CD4-positive, alpha-beta T cell treated with Interleukin-6 for 4 hours (primary cell): ENCODE data around the gene MED27.
"Not testable (repeated sequence)": the region's sequence is repeated elsewhere in the genome, so short reads cannot be mapped to it uniquely, and the experiment has no call there.

ENCODE experiments used
- DNase-seq: peaks from one replicate; pipeline ENCODE4 v3.0.0-alpha.2; 2020; ENCODE audit warnings: mixed read lengths

Gene MED27

GRCh38 chr9:132075853-132076252 is 3.8 kb downstream of the MED27 start:
- DNase-seq = no peak

- DNase-seq = no peak
Measured at GRCh38 chr9:132074736-132075135, 4.9 kb downstream of the MED27 start.

GRCh38 chr9:132071847-132072507 is 7.7 kb downstream of the MED27 start:
- DNase-seq = no peak

- DNase-seq = no peak
Measured at GRCh38 chr9:132069046-132069898, 10.4 kb downstream of the MED27 start.

GRCh38 chr9:132068605-132069004 is 11.1 kb downstream of the MED27 start:
- no peak for DNase-seq

- no peak for DNase-seq
Measured at GRCh38 chr9:132066511-132066910, 13.2 kb downstream of the MED27 start.

GRCh38 chr9:132066057-132066456 is 13.6 kb downstream of the MED27 start:
- no peak for DNase-seq

GRCh38 chr9:132063281-132063680 is 16.4 kb downstream of the MED27 start:
- DNase-seq = no peak

- DNase-seq = no peak
Measured at GRCh38 chr9:132062806-132063205, 16.9 kb downstream of the MED27 start.

GRCh38 chr9:132061526-132061925 is 18.1 kb downstream of the MED27 start:
- DNase-seq = no peak

GRCh38 chr9:132059361-132059760 is 20.3 kb downstream of the MED27 start:
- no peak for DNase-seq

GRCh38 chr9:132058226-132058625 is 21.4 kb downstream of the MED27 start:
- DNase-seq = not testable (repeated sequence)

GRCh38 chr9:132056717-132057560 is 22.7 kb downstream of the MED27 start:
- no peak for DNase-seq

GRCh38 chr9:132055756-132056155 is 23.9 kb downstream of the MED27 start:
- no peak for DNase-seq

GRCh38 chr9:132054024-132054423 is 25.6 kb downstream of the MED27 start:
- DNase-seq = no peak

- DNase-seq = no peak
Measured at GRCh38 chr9:132049900-132050299, 29.8 kb downstream of the MED27 start.

GRCh38 chr9:132049323-132049882 is 30.3 kb downstream of the MED27 start:
- no peak for DNase-seq

GRCh38 chr9:132048201-132048600 is 31.5 kb downstream of the MED27 start:
- no peak for DNase-seq

GRCh38 chr9:132046456-132046855 is 33.2 kb downstream of the MED27 start:
- no peak for DNase-seq

GRCh38 chr9:132044176-132044875 is 35.3 kb downstream of the MED27 start:
- DNase-seq = no peak

GRCh38 chr9:132043708-132044107 is 36.0 kb downstream of the MED27 start:
- no peak for DNase-seq

- DNase-seq = no peak
Measured at GRCh38 chr9:132042324-132042723, 37.3 kb downstream of the MED27 start.
